IMR-90 (cell line): ENCODE measurements around the gene IGFBP3. TPM values are rescaled to one million over a fixed set of nuclear protein-coding genes. Genes with fewer than 3 reads are reported as not detected.
A peak's percentile ranks its signal among the peaks of the same experiment; 100 is the strongest.

Source experiments
- ATAC-seq: fragments of 200-7000 bp; cut with Tn5 transposase; 2 replicates; pipeline ENCODE4 v1.9.1; 2020; ENCODE audit warnings: low read depth, mild to moderate bottlenecking, moderate library complexity
- BruUV-seq: library from RNA; stranded (reverse); fragments of 400-500 nt; replicated peaks from 2 replicates; lab custom pipeline; 2021; lab: Mats Ljungman, UMichigan
- CTCF ChIA-PET: fragments of 300-600 bp; formaldehyde crosslinking; extraction: SDS; loops from one replicate; lab custom pipeline; 2021; ENCODE audit warnings: antibody characterized with exemption; lab: Yijun Ruan, JAX
- POLR2A ChIA-PET: fragments of 300-600 bp; sonication (Branson Sonifier 250); formaldehyde crosslinking; loops from one replicate; lab custom pipeline; 2022; ENCODE audit warnings: antibody characterized with exemption; ENCODE audit not compliant: unreplicated experiment; lab: Charles Lee
- DNase-seq: peaks from one replicate; pipeline ENCODE4 v3.0.0; 2013
- H2AFZ ChIP-seq: replicated peaks from 2 replicates; pipeline ENCODE3; 2013; ENCODE audit warnings: low read length, mild to moderate bottlenecking; ENCODE audit not compliant: poor library complexity
- H2AK5ac ChIP-seq: 2 replicates; pipeline ENCODE4 v1.6.1; 2013; ENCODE audit warnings: low read depth, low read length, inconsistent platforms
- H2AK9ac ChIP-seq: replicated peaks from 2 replicates; pipeline ENCODE3; 2013; ENCODE audit warnings: mild to moderate bottlenecking, low read depth, low read length, moderate library complexity; ENCODE audit not compliant: poor library complexity
- H2BK120ac ChIP-seq: 2 replicates; pipeline ENCODE4 v1.6.1; 2013; ENCODE audit warnings: low read depth, low read length, inconsistent platforms
- H2BK15ac ChIP-seq: 3 replicates; pipeline ENCODE4 v1.6.1; 2013; ENCODE audit warnings: low read depth, low read length, inconsistent platforms
- H2BK20ac ChIP-seq: 2 replicates; pipeline ENCODE4 v1.6.1; 2013; ENCODE audit warnings: low read depth, mild to moderate bottlenecking, inconsistent platforms, low read length, moderate library complexity
- H2BK5ac ChIP-seq: 2 replicates; pipeline ENCODE4 v1.6.1; 2013; ENCODE audit warnings: mild to moderate bottlenecking, low read depth, low read length, inconsistent platforms; ENCODE audit not compliant: poor library complexity, severe bottlenecking
- H3K14ac ChIP-seq: replicated peaks from 2 replicates; pipeline ENCODE4 v1.6.1; 2013; ENCODE audit warnings: low read depth, low read length, inconsistent platforms
- H3K18ac ChIP-seq: 2 replicates; pipeline ENCODE4 v1.6.1; 2013; ENCODE audit warnings: low read depth, low read length, control low read depth
- H3K23ac ChIP-seq: 2 replicates; pipeline ENCODE4 v1.6.1; 2013; ENCODE audit warnings: low read depth, low read length, inconsistent platforms
- H3K27ac ChIP-seq: 2 replicates; pipeline ENCODE4 v1.5.1; 2013; ENCODE audit warnings: mild to moderate bottlenecking, control low read depth, low read length; ENCODE audit not compliant: insufficient read depth
- H3K27me3 ChIP-seq: 2 replicates; pipeline ENCODE4 v1.6.1; 2013; ENCODE audit warnings: low read length; ENCODE audit not compliant: control insufficient read depth, insufficient read depth
- H3K36me3 ChIP-seq: 2 replicates; pipeline ENCODE4 v1.6.1; 2013; ENCODE audit warnings: low read length, mixed read lengths; ENCODE audit not compliant: control insufficient read depth, insufficient read depth
- H3K4ac ChIP-seq: 2 replicates; pipeline ENCODE4 v1.6.1; 2013; ENCODE audit warnings: low read depth, low read length, inconsistent platforms
- H3K4me1 ChIP-seq: 2 replicates; pipeline ENCODE4 v1.6.1; 2013; ENCODE audit warnings: low read length, mixed read lengths; ENCODE audit not compliant: control insufficient read depth, insufficient read depth
- H3K4me2 ChIP-seq: 2 replicates; pipeline ENCODE4 v1.6.1; 2013; ENCODE audit warnings: low read depth, mild to moderate bottlenecking, control low read depth, low read length, moderate library complexity
- H3K4me3 ChIP-seq: 2 replicates; pipeline ENCODE4 v1.5.1; 2013; ENCODE audit warnings: low read depth, mild to moderate bottlenecking, control low read depth, low read length, moderate library complexity; ENCODE audit not compliant: insufficient read depth
- H3K56ac ChIP-seq: 2 replicates; pipeline ENCODE4 v1.6.1; 2013; ENCODE audit warnings: low read length, inconsistent platforms; ENCODE audit not compliant: insufficient read depth; ENCODE audit errors: extremely low read depth
- H3K79me1 ChIP-seq, 2 experiments: 2 replicates each; pipeline ENCODE4 v1.6.1; 2013; ENCODE audit warnings: low read length in 2 of 2, inconsistent platforms in 1 of 2, low read depth in 1 of 2
- H3K9ac ChIP-seq: 2 replicates; pipeline ENCODE4 v1.6.1; 2013; ENCODE audit warnings: low read depth, low read length, control low read depth
- H3K9me1 ChIP-seq: 2 replicates; pipeline ENCODE4 v1.6.1; 2013; ENCODE audit warnings: low read length, inconsistent platforms; ENCODE audit not compliant: insufficient read depth
- H3K9me3 ChIP-seq: 2 replicates; pipeline ENCODE4 v1.6.1; 2013; ENCODE audit warnings: low read length; ENCODE audit not compliant: control insufficient read depth, insufficient read depth
- H4K20me1 ChIP-seq: 2 replicates; pipeline ENCODE4 v1.6.1; 2013; ENCODE audit warnings: low read length, inconsistent platforms; ENCODE audit not compliant: insufficient read depth
- H4K5ac ChIP-seq: 2 replicates; pipeline ENCODE4 v1.6.1; 2013; ENCODE audit warnings: mild to moderate bottlenecking, low read depth, low read length, control low read depth
- H4K8ac ChIP-seq, 2 experiments: 2 replicates each; pipeline ENCODE4 v1.6.1; 2013; ENCODE audit warnings: low read depth in 2 of 2, low read length in 2 of 2, control low read depth in 1 of 2, inconsistent platforms in 1 of 2
- H4K91ac ChIP-seq: 2 replicates; pipeline ENCODE4 v1.6.1; 2013; ENCODE audit warnings: low read depth, low read length, inconsistent platforms; ENCODE audit not compliant: insufficient read depth
- MAZ ChIP-seq: IDR thresholded peaks from 2 replicates; pipeline ENCODE4 v1.6.1; 2012; ENCODE audit warnings: low read depth, mild to moderate bottlenecking, low read length, improper control_type of control experiment, moderate library complexity, borderline replicate concordance
- WGBS, 2 experiments: methylation state at CpG; one replicate each; pipeline versions ENCODE4 v1.1.5 to v1.1.7; 2013; ENCODE audit warnings: missing lambda C conversion rate in 2 of 2; ENCODE audit not compliant: insufficient read length in 1 of 2; ENCODE audit errors: extremely low coverage in 2 of 2; 5-methylcytosine and 5-hydroxymethylcytosine counted together
- dilution Hi-C: fragments of 300-500 bp; cut with HindIII; formaldehyde crosslinking; loops from one replicate; pipeline ENCODE4 v1.14.3; 2018; ENCODE audit warnings: low sequenced_read_pairs; ENCODE audit not compliant: unreplicated experiment
- in situ Hi-C: fragments of 300-500 bp; cut with MboI; formaldehyde crosslinking; loops from 3 replicates; pipeline ENCODE4 v1.14.3; 2019; ENCODE audit warnings: low sequenced_read_pairs, inconsistent platforms, mixed read lengths
- intact Hi-C: fragments of 100-400 bp; cut with micrococcal nuclease; formaldehyde crosslinking; loops from 2 replicates; pipeline ENCODE4 v1.10.0; 2022
- polyA plus RNA-seq, 3 experiments: library from polyadenylated mRNA; depleted of rRNA; stranded (reverse); fragments of >200 nt; gene quantifications; 2 replicates each; pipeline ENCODE4 v1.2.3, GENCODE V29; 2012; ENCODE audit warnings: low replicate concordance in 1 of 3
- total RNA-seq: library from RNA; depleted of rRNA; stranded (reverse); fragments of >200 nt; gene quantifications from 2 replicates; pipeline ENCODE4 v1.2.3, GENCODE V29; 2012
- TF ChIP-seq, protein P1 (sequence below): conservative IDR thresholded peaks from 2 replicates; pipeline ENCODE4 v1.5.1; 2012; ENCODE audit warnings: mild to moderate bottlenecking, low read depth, low read length, improper control_type of control experiment

The IGFBP3 gene
- total and polyA plus RNA-seq, 2 of the 4 experiments (the other 2 are of a cell fraction) = 272 to 601 TPM

DNA sequence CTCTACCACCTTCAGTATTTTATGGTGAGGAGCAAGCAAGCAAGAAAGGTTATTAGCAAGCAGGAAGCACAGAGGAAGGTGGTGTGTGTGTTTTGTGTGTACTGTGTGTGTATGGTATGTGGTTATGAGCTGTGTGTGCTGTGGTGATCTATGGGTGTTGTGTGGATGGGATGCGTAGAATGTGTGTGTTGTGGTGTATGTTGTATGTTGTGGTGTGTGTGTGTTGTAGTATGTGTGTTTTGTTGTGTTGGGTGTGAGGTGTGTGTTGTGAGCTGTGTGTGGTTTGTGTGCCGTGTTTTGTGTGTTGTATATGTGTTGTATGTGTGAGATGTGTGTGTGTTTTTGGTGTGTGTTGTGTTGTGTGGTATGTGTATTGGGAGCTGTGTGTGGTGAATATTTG, 16.8 kb upstream of the IGFBP3 start:
- Histone ChIP-seq H3K79me1 (no peaks in the 10 kb centered on the region), H2BK15ac (0 out of 3 replicates have a peak overlapping the region, but pooled peaks have one; percentile 42), H2BK20ac (no peak overlapping the region; the same call in 1 of the 2 replicates), H2AK5ac (peak overlapping the region; percentile 70; the same call in 1 of the 2 replicates), H4K5ac (no peak overlapping the region), H3K4me2 (no peak overlapping the region), H3K23ac (no peak overlapping the region), H3K36me3 (no peaks in the 10 kb centered on the region), H4K8ac (peak overlapping the region in 1 of 2 experiments; percentile 43; a peak in 2 of 4 replicates), H3K18ac (no peak overlapping the region; the same call in 1 of the 2 replicates), H2BK5ac (peak overlapping the region; percentile 86), H3K9ac (no peak overlapping the region), H3K4me1 (no peaks in the 10 kb centered on the region), H2AFZ (peak overlapping the region; percentile 58), H3K14ac (peak overlapping the region; percentile 70), H3K4ac (peak overlapping the region; percentile 18; the same call in 1 of the 2 replicates), H2AK9ac (peak overlapping the region; percentile 90), H3K9me3 (no peaks in the 10 kb centered on the region; the same call in 1 of the 2 replicates), H3K9me1 (peaks cover 12% of the 10 kb centered on the region), H4K91ac (0 out of 2 replicates have a peak overlapping the region, but pooled peaks have one; percentile 27), H4K20me1 (no peaks in the 10 kb centered on the region), H2BK120ac (0 out of 2 replicates have a peak overlapping the region, but pooled peaks have one; percentile 22), H3K27ac (no peak overlapping the region), H3K56ac (no peak overlapping the region), H3K27me3 (0 out of 2 replicates have a peak, but pooled peaks cover 2% of the 10 kb centered on the region), H3K4me3 (no peak overlapping the region)
- POLR2A ChIA-PET = no interaction called here
- in situ Hi-C loops = no loop called here
- dilution Hi-C loops = no loop called here
- intact Hi-C loops = no loop called here
- no peak for ATAC-seq
- DNase-seq = no peak
- CTCF ChIA-PET = no interaction called here
- no peak for TF ChIP-seq MAZ
- TF ChIP-seq, protein P1, sequence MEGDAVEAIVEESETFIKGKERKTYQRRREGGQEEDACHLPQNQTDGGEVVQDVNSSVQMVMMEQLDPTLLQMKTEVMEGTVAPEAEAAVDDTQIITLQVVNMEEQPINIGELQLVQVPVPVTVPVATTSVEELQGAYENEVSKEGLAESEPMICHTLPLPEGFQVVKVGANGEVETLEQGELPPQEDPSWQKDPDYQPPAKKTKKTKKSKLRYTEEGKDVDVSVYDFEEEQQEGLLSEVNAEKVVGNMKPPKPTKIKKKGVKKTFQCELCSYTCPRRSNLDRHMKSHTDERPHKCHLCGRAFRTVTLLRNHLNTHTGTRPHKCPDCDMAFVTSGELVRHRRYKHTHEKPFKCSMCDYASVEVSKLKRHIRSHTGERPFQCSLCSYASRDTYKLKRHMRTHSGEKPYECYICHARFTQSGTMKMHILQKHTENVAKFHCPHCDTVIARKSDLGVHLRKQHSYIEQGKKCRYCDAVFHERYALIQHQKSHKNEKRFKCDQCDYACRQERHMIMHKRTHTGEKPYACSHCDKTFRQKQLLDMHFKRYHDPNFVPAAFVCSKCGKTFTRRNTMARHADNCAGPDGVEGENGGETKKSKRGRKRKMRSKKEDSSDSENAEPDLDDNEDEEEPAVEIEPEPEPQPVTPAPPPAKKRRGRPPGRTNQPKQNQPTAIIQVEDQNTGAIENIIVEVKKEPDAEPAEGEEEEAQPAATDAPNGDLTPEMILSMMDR = no peak
- BruUV-seq = no TSS peak
- WGBS, 2 experiments = 100% methylated on average over 1 of the region's 2 CpGs; no CpG with 5 or more reads in 1 of the 2 experiments
